Tibial artery (tissue), 4 donors: Measurements from ENCODE around the gene NASP.

Experiments used
- DNase-seq, 2 donors: peaks; one replicate each; pipeline ENCODE4 v3.0.0-alpha.2; 2019
- H3K27ac ChIP-seq, 2 donors: fragments of 200-600 bp; sonication (generic) in 1 of 2; 1 replicate in 1 of 2; 2 replicates in 1 of 2; pipeline ENCODE4 v1.5.1; 2018 to 2019; ENCODE audit warnings: mild to moderate bottlenecking in 1 of 2
- H3K27me3 ChIP-seq, 2 donors: fragments of 200-600 bp; sonication (generic) in 1 of 2; one replicate each; pipeline versions ENCODE4 v1.5.1 to v1.6.0; 2016 to 2019
- H3K36me3 ChIP-seq, 3 donors: fragments of 200-600 bp; sonication (generic) in 2 of 3; one replicate each; pipeline ENCODE4 v1.5.1; 2016 to 2019; ENCODE audit warnings: mild to moderate bottlenecking in 2 of 3
- H3K4me1 ChIP-seq, 4 donors: fragments of 200-600 bp; sonication (generic) in 2 of 4; 1 replicate in 3 of 4; 2 replicates in 1 of 4; pipeline ENCODE4 v1.5.1; 2016 to 2019
- H3K4me3 ChIP-seq, 2 donors: fragments of 200-600 bp; sonication (generic) in 1 of 2; 1 replicate in 1 of 2; 2 replicates in 1 of 2; pipeline ENCODE4 v1.5.1; 2018 to 2019; ENCODE audit warnings: mild to moderate bottlenecking in 2 of 2
- H3K9me3 ChIP-seq, 3 donors: fragments of 200-600 bp; sonication (generic) in 1 of 3; one replicate each; pipeline ENCODE4 v1.5.1; 2016 to 2019
- intact Hi-C: fragments of 100-400 bp; cut with DNase I; formaldehyde crosslinking; loops from one replicate; pipeline ENCODE4 v1.15.0; 2023; ENCODE audit warnings: low total_unique reads
- TF ChIP-seq, protein P1 (sequence below), 2 experiments: fragments of 200-600 bp in 1 of 2; fragments of 450-650 bp in 1 of 2; IDR thresholded peaks; one replicate each; pipeline ENCODE4 v1.5.1; 2017 to 2019; ENCODE audit warnings: antibody characterized with exemption in 2 of 2, mild to moderate bottlenecking in 1 of 2, moderate library complexity in 1 of 2

NASP gene

DNA sequence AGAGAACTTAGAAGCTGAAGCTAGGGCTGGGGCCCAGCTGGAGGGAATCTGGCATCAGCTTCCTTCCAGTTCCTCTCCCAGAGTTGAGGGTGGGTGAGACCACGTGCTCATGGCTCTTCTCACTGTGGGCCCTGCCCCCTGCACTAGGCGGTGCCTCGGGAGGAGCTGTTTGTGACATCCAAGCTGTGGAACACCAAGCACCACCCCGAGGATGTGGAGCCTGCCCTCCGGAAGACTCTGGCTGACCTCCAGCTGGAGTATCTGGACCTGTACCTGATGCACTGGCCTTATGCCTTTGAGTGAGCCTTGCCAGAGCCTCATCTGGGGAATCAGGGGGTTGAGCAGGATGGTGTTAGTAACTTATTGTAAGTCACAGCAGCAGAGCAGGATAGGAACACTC, 17.1 kb upstream of the NASP start:
- TF ChIP-seq, protein P1, sequence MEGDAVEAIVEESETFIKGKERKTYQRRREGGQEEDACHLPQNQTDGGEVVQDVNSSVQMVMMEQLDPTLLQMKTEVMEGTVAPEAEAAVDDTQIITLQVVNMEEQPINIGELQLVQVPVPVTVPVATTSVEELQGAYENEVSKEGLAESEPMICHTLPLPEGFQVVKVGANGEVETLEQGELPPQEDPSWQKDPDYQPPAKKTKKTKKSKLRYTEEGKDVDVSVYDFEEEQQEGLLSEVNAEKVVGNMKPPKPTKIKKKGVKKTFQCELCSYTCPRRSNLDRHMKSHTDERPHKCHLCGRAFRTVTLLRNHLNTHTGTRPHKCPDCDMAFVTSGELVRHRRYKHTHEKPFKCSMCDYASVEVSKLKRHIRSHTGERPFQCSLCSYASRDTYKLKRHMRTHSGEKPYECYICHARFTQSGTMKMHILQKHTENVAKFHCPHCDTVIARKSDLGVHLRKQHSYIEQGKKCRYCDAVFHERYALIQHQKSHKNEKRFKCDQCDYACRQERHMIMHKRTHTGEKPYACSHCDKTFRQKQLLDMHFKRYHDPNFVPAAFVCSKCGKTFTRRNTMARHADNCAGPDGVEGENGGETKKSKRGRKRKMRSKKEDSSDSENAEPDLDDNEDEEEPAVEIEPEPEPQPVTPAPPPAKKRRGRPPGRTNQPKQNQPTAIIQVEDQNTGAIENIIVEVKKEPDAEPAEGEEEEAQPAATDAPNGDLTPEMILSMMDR (IDR thresholded peaks at IDR 0.05), result no peak
- Histone ChIP-seq H3K4me3 (no peak overlapping the region), H3K27me3 (no peaks in the 10 kb centered on the region), H3K9me3 (no peaks in the 10 kb centered on the region), H3K36me3 (peaks cover 13 to 75% (median 38%) of the 10 kb centered on the region in 3 donors), H3K27ac (no peak overlapping the region), H3K4me1 (no peaks in the 10 kb centered on the region)
- peak; percentile 70 to 71 for DNase-seq
- intact Hi-C loops, result loop anchor here (10.0 kb wide), 1 partner anchor 222 kb away; the partner anchor contains the start of genes MUTYH and TOE1

DNA sequence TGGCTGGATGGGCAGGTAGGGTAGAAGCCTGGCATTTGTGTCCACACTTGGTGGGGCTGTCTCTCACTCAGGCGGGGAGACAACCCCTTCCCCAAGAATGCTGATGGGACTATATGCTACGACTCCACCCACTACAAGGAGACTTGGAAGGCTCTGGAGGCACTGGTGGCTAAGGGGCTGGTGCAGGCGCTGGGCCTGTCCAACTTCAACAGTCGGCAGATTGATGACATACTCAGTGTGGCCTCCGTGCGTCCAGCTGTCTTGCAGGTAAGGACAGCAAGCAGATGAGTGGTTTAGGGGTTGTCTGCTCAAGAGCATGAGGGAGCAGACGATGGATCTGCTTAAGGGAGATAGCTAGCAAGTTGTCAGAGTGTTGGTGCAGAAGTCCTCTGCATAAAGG, 15.9 kb upstream of the NASP start:
- TF ChIP-seq, protein P1 (IDR thresholded peaks at IDR 0.05), result no peak
- H3K4me3 ChIP-seq, result no peak overlapping the region
- intact Hi-C loops, result loop anchor here (2.0 to 10.0 kb wide), 2 partner anchors 53 to 223 kb away; partner anchors contain the start of genes MUTYH and TOE1

DNA sequence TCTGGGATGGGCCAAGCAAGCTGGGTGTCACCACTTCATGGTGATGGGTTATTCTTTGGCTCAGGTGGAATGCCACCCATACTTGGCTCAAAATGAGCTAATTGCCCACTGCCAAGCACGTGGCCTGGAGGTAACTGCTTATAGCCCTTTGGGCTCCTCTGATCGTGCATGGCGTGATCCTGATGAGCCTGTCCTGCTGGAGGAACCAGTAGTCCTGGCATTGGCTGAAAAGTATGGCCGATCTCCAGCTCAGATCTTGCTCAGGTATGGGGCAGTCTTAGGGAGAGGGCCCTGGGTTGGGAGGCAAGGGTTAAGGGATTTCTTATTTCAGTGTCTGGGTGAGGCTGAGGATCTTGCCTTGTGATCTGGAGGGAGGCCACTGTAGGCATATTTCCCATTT, 15.4 kb upstream of the NASP start:
- Histone ChIP-seq H3K4me1 (no peaks in the 10 kb centered on the region), H3K4me3 (no peak overlapping the region), H3K27me3 (no peaks in the 10 kb centered on the region), H3K27ac (no peak overlapping the region), H3K9me3 (no peaks in the 10 kb centered on the region), H3K36me3 (peaks cover 10 to 58% (median 25%) of the 10 kb centered on the region in 3 donors)
- no peak for DNase-seq
- TF ChIP-seq, protein P1 (IDR thresholded peaks at IDR 0.05), result no peak
- intact Hi-C loops, result loop anchor here (2.0 to 10.0 kb wide), 2 partner anchors 54 to 224 kb away; partner anchors contain the start of genes MUTYH and TOE1

More for the DNA sequence above, 15.9 kb upstream of the NASP start:
- peaks cover 10 to 63% (median 30%) of the 10 kb centered on the region in 3 donors for H3K36me3 ChIP-seq
- no peaks in the 10 kb centered on the region for H3K27me3 ChIP-seq
- no peak overlapping the region for H3K27ac ChIP-seq
- no peaks in the 10 kb centered on the region for H3K9me3 ChIP-seq
- DNase-seq, result no peak
- H3K4me1 ChIP-seq, result no peaks in the 10 kb centered on the region

DNA sequence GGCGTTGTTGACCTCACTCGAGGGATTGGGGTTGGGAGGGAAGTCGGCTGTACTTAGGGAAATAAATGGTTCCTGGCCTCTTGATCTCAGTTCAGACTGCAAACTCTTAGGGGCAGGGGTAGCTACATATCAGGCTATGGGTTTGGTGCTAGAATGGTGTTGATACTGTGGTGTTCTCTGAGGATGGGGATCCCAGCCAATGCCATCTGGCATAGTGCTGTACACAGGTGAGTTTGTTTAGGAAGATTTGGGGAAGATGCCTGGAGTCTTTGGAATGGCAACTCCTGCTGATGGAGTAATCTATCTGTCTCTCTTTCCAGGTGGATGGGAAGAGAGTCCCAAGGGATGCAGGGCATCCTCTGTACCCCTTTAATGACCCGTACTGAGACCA, 14.3 kb upstream of the NASP start:
- H3K27me3 ChIP-seq, result no peaks in the 10 kb centered on the region
- peaks cover 10 to 48% (median 25%) of the 10 kb centered on the region in 3 donors for H3K36me3 ChIP-seq
- no peak overlapping the region for H3K4me3 ChIP-seq
- intact Hi-C loops, result loop anchor here (2.0 to 10.0 kb wide), 2 partner anchors 55 to 225 kb away; partner anchors contain the start of genes MUTYH and TOE1
- H3K4me1 ChIP-seq, result no peaks in the 10 kb centered on the region
- TF ChIP-seq, protein P1 (IDR thresholded peaks at IDR 0.05), result no peak
- no peaks in the 10 kb centered on the region for H3K9me3 ChIP-seq
- no peak for DNase-seq
- H3K27ac ChIP-seq, result no peak overlapping the region

DNA sequence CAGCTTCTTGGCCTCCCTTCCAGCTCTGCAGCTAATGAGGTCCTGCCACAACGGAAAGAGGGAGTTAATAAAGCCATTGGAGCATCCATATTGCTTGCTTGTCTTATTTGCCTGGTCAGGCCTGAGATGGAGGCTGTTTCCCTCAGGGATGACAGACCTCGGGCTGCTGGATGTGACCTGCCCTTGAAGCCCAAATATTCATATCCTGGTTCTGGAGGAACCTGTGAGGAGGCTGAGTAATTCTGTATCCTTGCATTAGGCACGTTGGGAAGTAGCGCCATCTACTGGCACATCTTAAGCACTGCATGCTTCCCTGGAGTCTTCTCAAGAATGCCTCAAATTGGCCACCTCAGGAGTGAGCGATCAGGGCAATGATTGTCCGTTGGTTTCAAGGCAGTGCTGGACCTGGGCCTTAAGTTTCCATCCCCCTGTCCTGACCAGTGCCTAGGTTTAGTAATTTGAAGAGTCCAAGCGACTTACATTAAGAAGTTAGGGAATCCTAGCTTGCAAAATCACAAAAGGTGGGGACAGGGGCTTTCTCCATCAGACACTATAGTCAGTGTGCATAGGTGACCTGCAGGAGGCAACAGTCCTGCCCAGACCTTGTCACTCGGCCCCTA, 13.8 kb upstream of the NASP start:
- Histone ChIP-seq H3K4me3 (no peak overlapping the region), H3K4me1 (no peaks in the 10 kb centered on the region), H3K9me3 (no peaks in the 10 kb centered on the region), H3K36me3 (peaks cover 10 to 48% (median 25%) of the 10 kb centered on the region in 3 donors), H3K27ac (no peak overlapping the region), H3K27me3 (no peaks in the 10 kb centered on the region)
- intact Hi-C loops, result loop anchor here (2.0 to 10.0 kb wide), 2 partner anchors 55 to 225 kb away; partner anchors contain the start of genes MUTYH and TOE1
- DNase-seq, result peak; percentile 55 to 84
- TF ChIP-seq, protein P1 (IDR thresholded peaks at IDR 0.05), result peak; percentile 91 to 98
